ENCODE data around the gene MMS22L.

DNA sequence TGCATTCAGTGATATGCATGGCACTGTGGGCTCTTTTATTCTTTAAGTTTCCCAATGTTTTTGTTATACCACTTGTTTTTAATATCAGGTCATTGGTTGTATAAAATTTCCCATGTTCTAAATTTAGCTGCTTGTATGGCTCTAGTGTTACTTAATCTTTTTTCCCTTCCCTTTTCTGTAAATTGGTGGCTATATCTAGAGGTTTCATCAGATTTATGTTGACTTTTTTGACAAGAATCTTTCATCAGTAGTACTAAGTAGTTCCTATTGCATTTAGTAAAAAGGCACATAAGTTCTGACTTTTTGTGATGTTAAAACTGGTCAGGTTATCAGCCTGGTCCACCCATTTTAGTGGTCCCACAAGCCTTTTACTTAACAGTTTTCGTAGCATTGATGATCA lies 51.1 kb downstream of the MMS22L start:
- TF ChIP-seq, protein P1, sequence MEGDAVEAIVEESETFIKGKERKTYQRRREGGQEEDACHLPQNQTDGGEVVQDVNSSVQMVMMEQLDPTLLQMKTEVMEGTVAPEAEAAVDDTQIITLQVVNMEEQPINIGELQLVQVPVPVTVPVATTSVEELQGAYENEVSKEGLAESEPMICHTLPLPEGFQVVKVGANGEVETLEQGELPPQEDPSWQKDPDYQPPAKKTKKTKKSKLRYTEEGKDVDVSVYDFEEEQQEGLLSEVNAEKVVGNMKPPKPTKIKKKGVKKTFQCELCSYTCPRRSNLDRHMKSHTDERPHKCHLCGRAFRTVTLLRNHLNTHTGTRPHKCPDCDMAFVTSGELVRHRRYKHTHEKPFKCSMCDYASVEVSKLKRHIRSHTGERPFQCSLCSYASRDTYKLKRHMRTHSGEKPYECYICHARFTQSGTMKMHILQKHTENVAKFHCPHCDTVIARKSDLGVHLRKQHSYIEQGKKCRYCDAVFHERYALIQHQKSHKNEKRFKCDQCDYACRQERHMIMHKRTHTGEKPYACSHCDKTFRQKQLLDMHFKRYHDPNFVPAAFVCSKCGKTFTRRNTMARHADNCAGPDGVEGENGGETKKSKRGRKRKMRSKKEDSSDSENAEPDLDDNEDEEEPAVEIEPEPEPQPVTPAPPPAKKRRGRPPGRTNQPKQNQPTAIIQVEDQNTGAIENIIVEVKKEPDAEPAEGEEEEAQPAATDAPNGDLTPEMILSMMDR (optimal IDR thresholded peaks at IDR 0.05 in 1 of 3, IDR thresholded peaks at IDR 0.05 in 1 of 3, conservative IDR thresholded peaks at IDR 0.05 in 1 of 3; ENCODE audit: extremely low read depth in 1 of 3, insufficient read depth in 2 of 3, low read length in 3 of 3): no peak
- no peak for TF ChIP-seq EZH2 (IDR thresholded peaks at IDR 0.05; ENCODE audit: low read length)
